Stimulated activated CD4-positive, alpha-beta T cell treated with anti-CD3 and anti-CD28 coated beads, Interleukin-4, amount 100 ng/mL, for 48 hours (primary cell): ENCODE measurements around the gene CD9.

Experiments used
- DNase-seq, 2 donors: peaks; one replicate each; pipeline ENCODE4 v3.0.0-alpha.2; 2020; ENCODE audit warnings: low read depth in 2 of 2

CD9 gene

GRCh38 chr12:6221146-6221545, 20.9 kb downstream of the CD9 start:
- no peak for DNase-seq

- DNase-seq, result no peak
Measured at GRCh38 chr12:6222078-6222654, 22.0 kb downstream of the CD9 start.

GRCh38 chr12:6223545-6223944, 23.3 kb downstream of the CD9 start:
- DNase-seq, result no peak

- DNase-seq, result no peak
Measured at GRCh38 chr12:6224550-6224949, 24.4 kb downstream of the CD9 start.

GRCh38 chr12:6225630-6226001, 25.4 kb downstream of the CD9 start:
- DNase-seq, result no peak

- no peak for DNase-seq
Measured at GRCh38 chr12:6226002-6226678, 25.9 kb downstream of the CD9 start.

GRCh38 chr12:6226679-6227051, 26.5 kb downstream of the CD9 start:
- no peak for DNase-seq

GRCh38 chr12:6228535-6229223, 28.5 kb downstream of the CD9 start:
- no peak for DNase-seq

- no peak for DNase-seq
Measured at GRCh38 chr12:6229224-6230218, 29.3 kb downstream of the CD9 start.

- peak; percentile 37 to 50 for DNase-seq
Measured at GRCh38 chr12:6230321-6231110, 30.3 kb downstream of the CD9 start.

- DNase-seq, result no peak
Measured at GRCh38 chr12:6231359-6232268, 31.4 kb downstream of the CD9 start.

GRCh38 chr12:6233121-6233971, 33.1 kb downstream of the CD9 start:
- DNase-seq, result no peak

GRCh38 chr12:6234214-6234613, 34.0 kb downstream of the CD9 start:
- DNase-seq, result no peak

GRCh38 chr12:6234906-6235305, 34.7 kb downstream of the CD9 start:
- no peak for DNase-seq

- no peak for DNase-seq
Measured at GRCh38 chr12:6235499-6235898, 35.3 kb downstream of the CD9 start.

GRCh38 chr12:6235906-6236640, 35.9 kb downstream of the CD9 start:
- DNase-seq, result no peak

GRCh38 chr12:6236641-6236940, 36.4 kb downstream of the CD9 start:
- DNase-seq, result no peak

- DNase-seq, result no peak
Measured at GRCh38 chr12:6237830-6238229, 37.6 kb downstream of the CD9 start.

GRCh38 chr12:6238875-6239274, 38.7 kb downstream of the CD9 start:
- no peak for DNase-seq
